Liver (tissue), 9 donors: Measurements from ENCODE around the gene ARHGAP6. TPM values are rescaled to one million over a fixed set of nuclear protein-coding genes. Genes with fewer than 3 reads are reported as not detected.

ENCODE experiments used
- DNase-seq: peaks from one replicate; pipeline ENCODE4 v3.0.0-alpha.2; 2017; ENCODE audit warnings: low spot score
- H3K27ac ChIP-seq, 2 donors: one replicate each; pipeline ENCODE4 v1.7.0; 2013; ENCODE audit warnings: inconsistent platforms in 2 of 2, low read length in 2 of 2, control low read depth in 1 of 2, low read depth in 1 of 2, mild to moderate bottlenecking in 1 of 2
- H3K27me3 ChIP-seq, 4 donors: one replicate each; pipeline versions ENCODE4 v1.6.1 to v1.7.0; 2013; ENCODE audit warnings: low read length in 3 of 4, inconsistent platforms in 1 of 4, mild to moderate bottlenecking in 1 of 4, moderate library complexity in 1 of 4; ENCODE audit not compliant: control insufficient read depth in 4 of 4, insufficient read depth in 4 of 4
- H3K36me3 ChIP-seq, 4 donors: one replicate each; pipeline versions ENCODE4 v1.6.1 to v1.7.0; 2013; ENCODE audit warnings: low read length in 3 of 4, mild to moderate bottlenecking in 3 of 4, low read depth in 1 of 4, moderate library complexity in 1 of 4; ENCODE audit not compliant: control insufficient read depth in 4 of 4, insufficient read depth in 3 of 4
- H3K4me1 ChIP-seq, 4 donors: one replicate each; pipeline versions ENCODE4 v1.6.1 to v1.7.0; 2013; ENCODE audit warnings: low read length in 3 of 4, mild to moderate bottlenecking in 3 of 4, moderate library complexity in 1 of 4; ENCODE audit not compliant: control insufficient read depth in 4 of 4, insufficient read depth in 4 of 4
- H3K4me3 ChIP-seq, 3 donors: one replicate each; pipeline versions ENCODE4 v1.6.1 to v1.7.0; 2013; ENCODE audit warnings: low read length in 3 of 3, control low read depth in 1 of 3, low read depth in 1 of 3, mild to moderate bottlenecking in 1 of 3
- H3K9ac ChIP-seq, 2 donors: one replicate each; pipeline ENCODE4 v1.7.0; 2013; ENCODE audit warnings: low read length in 2 of 2, mild to moderate bottlenecking in 2 of 2, moderate library complexity in 2 of 2, control low read depth in 1 of 2, low read depth in 1 of 2
- H3K9me3 ChIP-seq, 4 donors: one replicate each; pipeline versions ENCODE4 v1.6.1 to v1.7.0; 2013; ENCODE audit warnings: low read length in 3 of 4; ENCODE audit not compliant: control insufficient read depth in 4 of 4
- ATF3 ChIP-seq: IDR thresholded peaks from 2 replicates; pipeline ENCODE4 v1.6.1; 2016; ENCODE audit warnings: antibody characterized with exemption
- EGR1 ChIP-seq, 2 donors: IDR thresholded peaks; 2 replicates each; pipeline ENCODE4 v1.6.1; 2016 to 2018; ENCODE audit warnings: antibody characterized with exemption in 2 of 2, low read depth in 2 of 2
- FOXA1 ChIP-seq: IDR thresholded peaks from 2 replicates; pipeline ENCODE4 v1.6.1; 2016; ENCODE audit warnings: antibody characterized with exemption
- FOXA2 ChIP-seq: IDR thresholded peaks from 2 replicates; pipeline ENCODE4 v1.6.1; 2016; ENCODE audit warnings: antibody characterized with exemption
- GABPA ChIP-seq, 2 donors: IDR thresholded peaks in 1 of 2; conservative IDR thresholded peaks in 1 of 2; 2 replicates each; pipeline ENCODE4 v1.6.1; 2016; ENCODE audit warnings: antibody characterized with exemption in 2 of 2, mild to moderate bottlenecking in 1 of 2, moderate library complexity in 1 of 2
- HNF4A ChIP-seq, 2 donors: conservative IDR thresholded peaks; 2 replicates each; pipeline ENCODE4 v1.6.1; 2016; ENCODE audit warnings: antibody characterized with exemption in 2 of 2, mild to moderate bottlenecking in 2 of 2
- HNF4G ChIP-seq: IDR thresholded peaks from 2 replicates; pipeline ENCODE4 v1.6.1; 2016; ENCODE audit warnings: antibody characterized with exemption
- JUND ChIP-seq, 2 donors: IDR thresholded peaks; 2 replicates each; pipeline ENCODE4 v1.6.1; 2016; ENCODE audit warnings: antibody characterized with exemption in 2 of 2
- MAX ChIP-seq: IDR thresholded peaks from 2 replicates; pipeline ENCODE4 v1.6.1; 2016; ENCODE audit warnings: antibody characterized with exemption
- NR2F2 ChIP-seq: IDR thresholded peaks from 2 replicates; pipeline ENCODE4 v1.6.1; 2016; ENCODE audit warnings: antibody characterized with exemption
- REST ChIP-seq: IDR thresholded peaks from 2 replicates; pipeline ENCODE4 v1.6.1; 2016; ENCODE audit warnings: antibody characterized with exemption, mild to moderate bottlenecking
- RXRA ChIP-seq, 2 donors: IDR thresholded peaks; 2 replicates each; pipeline ENCODE4 v1.6.1; 2017 to 2018; ENCODE audit warnings: antibody characterized with exemption in 2 of 2, mild to moderate bottlenecking in 1 of 2
- SP1 ChIP-seq: IDR thresholded peaks from 2 replicates; pipeline ENCODE4 v1.6.1; 2018; ENCODE audit warnings: antibody characterized with exemption, mild to moderate bottlenecking
- TAF1 ChIP-seq: conservative IDR thresholded peaks from 2 replicates; pipeline ENCODE4 v1.6.1; 2016; ENCODE audit warnings: antibody characterized with exemption, mild to moderate bottlenecking
- YY1 ChIP-seq: IDR thresholded peaks from 2 replicates; pipeline ENCODE4 v1.6.1; 2016; ENCODE audit warnings: antibody characterized with exemption, mild to moderate bottlenecking
- ZBTB33 ChIP-seq: IDR thresholded peaks from 2 replicates; pipeline ENCODE4 v1.6.1; 2016; ENCODE audit warnings: antibody characterized with exemption
- WGBS: extraction: QIAGEN DNeasy Blood & Tissue Kit; methylation state at CpG from one replicate; pipeline ENCODE4 v1.1.7; 2013; 5-methylcytosine and 5-hydroxymethylcytosine counted together
- polyA plus RNA-seq, 2 donors: library from polyadenylated mRNA; stranded (reverse) in 1 of 2; unstranded in 1 of 2; fragments of 200-250 nt in 1 of 2; fragments of >200 nt in 1 of 2; fragmentation: Nextera tagmentation in 1 of 2; extraction: Ambion mirVana in 1 of 2; gene quantifications; one replicate each; pipeline versions ENCODE4 v1.2.1 to v1.2.3, GENCODE V29; 2013 to 2015
- total RNA-seq, 2 donors: library from RNA; depleted of rRNA; stranded (reverse); fragments of >200 nt; gene quantifications; one replicate each; pipeline ENCODE4 v1.2.3, GENCODE V29; 2014
- donor health status: healthy.
- donor health status: healthy.
- donor health status: healthy.
- donor health status: healthy.
- donor health status: healthy.

Gene ARHGAP6
- total and polyA plus RNA-seq, 4 donors: 0.10 to 2.2 (median 0.65) TPM

- TF ChIP-seq HNF4A (conservative IDR thresholded peaks at IDR 0.05): no peak
- no peak for TF ChIP-seq SP1
- no peak for TF ChIP-seq FOXA2
- no peak for TF ChIP-seq YY1
- no peak for TF ChIP-seq FOXA1
These were observed 118.8 kb downstream of the ARHGAP6 start (continued) for GRCh38 chrX:11546917-11547316.

GRCh38 chrX:11543249-11543648 is 122.5 kb downstream of the ARHGAP6 start:
- Histone ChIP-seq H3K9me3 (no peaks in the 10 kb centered on the region), H3K36me3 (no peaks in the 10 kb centered on the region), H3K4me1 (no peaks in the 10 kb centered on the region), H3K4me3 (no peak overlapping the region), H3K27me3 (peaks cover 0 to 5% (median 0%) of the 10 kb centered on the region in 4 donors), H3K27ac (no peak overlapping the region), H3K9ac (no peak overlapping the region)
- DNase-seq: no peak
- WGBS: 86% methylated on average over 1 of the region's 1 CpG
- no peak for TF ChIP-seq MAX
- no peak for TF ChIP-seq ZBTB33
- no peak for TF ChIP-seq ATF3
- no peak for TF ChIP-seq JUND (IDR thresholded peaks at IDR 0.05)
- TF ChIP-seq RXRA (IDR thresholded peaks at IDR 0.05): no peak
- TF ChIP-seq NR2F2: no peak
- TF ChIP-seq HNF4G: no peak

GRCh38 chrX:11541510-11541909 is 124.2 kb downstream of the ARHGAP6 start:
- no peak overlapping the region for H3K9ac ChIP-seq
- no peak overlapping the region for H3K27ac ChIP-seq
- H3K27me3 ChIP-seq: peaks cover 0 to 5% (median 0%) of the 10 kb centered on the region in 4 donors
- H3K4me3 ChIP-seq: no peak overlapping the region
- no peak for DNase-seq
- 91% methylated on average over 1 of the region's 1 CpG for WGBS
- no peaks in the 10 kb centered on the region for H3K9me3 ChIP-seq
- H3K4me1 ChIP-seq: no peaks in the 10 kb centered on the region
- TF ChIP-seq HNF4G (no peak), ATF3 (no peak), TAF1 (no peak), ZBTB33 (no peak), SP1 (no peak), JUND (IDR thresholded peaks at IDR 0.05) (no peak), GABPA (IDR thresholded peaks at IDR 0.05 in 1 of 2, conservative IDR thresholded peaks at IDR 0.05 in 1 of 2) (no peak), EGR1 (IDR thresholded peaks at IDR 0.05; ENCODE audit: low read depth in 2 of 2) (no peak), NR2F2 (no peak), REST (no peak), FOXA2 (no peak)
- H3K36me3 ChIP-seq: no peaks in the 10 kb centered on the region
